Measurements from ENCODE around the gene SPRYD7.

GRCh38 chr13:49865218-49865617, 70.9 kb downstream of the SPRYD7 start:
- no peak for TF ChIP-seq CTCF (IDR thresholded peaks at IDR 0.05)
- no peak for TF ChIP-seq POLR2A (IDR thresholded peaks at IDR 0.05)

All from right lobe of liver (tissue), 4 donors.